WTC11 (cell line): Measurements from ENCODE around the gene ERC2. TPM values are rescaled to one million over a fixed set of nuclear protein-coding genes. Genes with fewer than 3 reads are reported as not detected.

Experiments used
- ATAC-seq: fragments of 200-7000 bp; cut with Tn5 transposase; 2 replicates; pipeline ENCODE4 v1.10.0; 2021; ENCODE audit warnings: mild to moderate bottlenecking, moderate library complexity
- CTCF ChIA-PET: fragments of 300-600 bp; sonication (Branson Sonifier 250); formaldehyde crosslinking; loops from one replicate; lab custom pipeline; 2021; ENCODE audit warnings: antibody characterized with exemption; lab: Charles Lee
- POLR2A ChIA-PET: fragments of 350-600 bp; sonication (Branson Sonifier 250); formaldehyde crosslinking; loops from one replicate; lab custom pipeline; 2021; ENCODE audit warnings: antibody characterized with exemption; lab: Charles Lee
- DNase-seq: peaks from one replicate; pipeline ENCODE4 v3.0.0; 2021; ENCODE audit warnings: low spot score
- H3K27ac Mint-ChIP-seq: 2 replicates; pipeline ENCODE4 v1.8.0; 2021; ENCODE audit warnings: mixed read lengths
- H3K27me3 Mint-ChIP-seq: 2 replicates; pipeline ENCODE4 v1.8.0; 2021; ENCODE audit warnings: low read depth, mild to moderate bottlenecking, moderate library complexity, mixed read lengths
- H3K36me3 Mint-ChIP-seq: 2 replicates; pipeline ENCODE4 v1.8.0; 2021; ENCODE audit warnings: mixed read lengths
- H3K4me1 Mint-ChIP-seq: 2 replicates; pipeline ENCODE4 v1.8.0; 2022; ENCODE audit warnings: mixed read lengths
- H3K4me3 Mint-ChIP-seq: 2 replicates; pipeline ENCODE4 v1.8.0; 2021; ENCODE audit warnings: mild to moderate bottlenecking, moderate library complexity, mixed read lengths
- H3K9me3 Mint-ChIP-seq: 2 replicates; pipeline ENCODE4 v1.8.0; 2021; ENCODE audit warnings: mixed read lengths
- AR ChIP-seq: fragments of 250-450 bp; sonication (Bioruptor Pico); IDR thresholded peaks from 2 replicates; pipeline ENCODE4 v1.9.0; 2021; ENCODE audit warnings: mild to moderate bottlenecking
- CBFB ChIP-seq: sonication (generic); formaldehyde crosslinking; IDR thresholded peaks from 2 replicates; pipeline ENCODE4 v1.8.1; 2022; ENCODE audit warnings: mild to moderate bottlenecking, low read depth, missing genetic modification reagents
- CREB1 ChIP-seq: sonication (generic); formaldehyde crosslinking; IDR thresholded peaks from 2 replicates; pipeline ENCODE4 v1.8.0; 2023; ENCODE audit warnings: mild to moderate bottlenecking, missing genetic modification reagents
- CTCF ChIP-seq: fragments of 200-600 bp; IDR thresholded peaks from 2 replicates; pipeline ENCODE4 v1.8.0; 2022; ENCODE audit warnings: antibody characterized with exemption
- GABPB1 ChIP-seq: sonication (generic); formaldehyde crosslinking; IDR thresholded peaks from 2 replicates; pipeline ENCODE4 v1.8.1; 2023; ENCODE audit warnings: mild to moderate bottlenecking, missing genetic modification reagents
- HMGXB4 ChIP-seq: sonication (generic); formaldehyde crosslinking; IDR thresholded peaks from 2 replicates; pipeline ENCODE4 v1.8.1; 2023; ENCODE audit warnings: mild to moderate bottlenecking, moderate library complexity, missing genetic modification reagents
- IRF1 ChIP-seq: sonication (generic); formaldehyde crosslinking; IDR thresholded peaks from 2 replicates; pipeline ENCODE4 v1.8.0; 2023; ENCODE audit warnings: missing genetic modification reagents
- IRF2 ChIP-seq: sonication (generic); formaldehyde crosslinking; IDR thresholded peaks from 2 replicates; pipeline ENCODE4 v1.8.0; 2022; ENCODE audit warnings: low read depth, missing genetic modification reagents, borderline replicate concordance
- JAZF1 ChIP-seq: fragments of 250-450 bp; sonication (Bioruptor Pico); IDR thresholded peaks from 2 replicates; pipeline ENCODE4 v1.9.0; 2021; ENCODE audit warnings: moderate library complexity, mild to moderate bottlenecking, inconsistent platforms
- MLX ChIP-seq: sonication (generic); formaldehyde crosslinking; IDR thresholded peaks from 2 replicates; pipeline ENCODE4 v1.8.1; 2023; ENCODE audit warnings: mild to moderate bottlenecking, missing genetic modification reagents, moderate library complexity
- MXD4 ChIP-seq: fragments of 250-450 bp; sonication (Bioruptor Pico); IDR thresholded peaks from 2 replicates; pipeline ENCODE4 v1.8.0; 2021; ENCODE audit warnings: mild to moderate bottlenecking, moderate library complexity, borderline replicate concordance
- MYBL2 ChIP-seq: sonication (generic); formaldehyde crosslinking; IDR thresholded peaks from 2 replicates; pipeline ENCODE4 v1.8.1; 2023; ENCODE audit warnings: mild to moderate bottlenecking, moderate library complexity, missing genetic modification reagents
- NFYB ChIP-seq: sonication (generic); formaldehyde crosslinking; conservative IDR thresholded peaks from 2 replicates; pipeline ENCODE4 v1.8.0; 2022; ENCODE audit warnings: low read depth, missing genetic modification reagents
- PREB ChIP-seq: sonication (generic); formaldehyde crosslinking; IDR thresholded peaks from 2 replicates; pipeline ENCODE4 v1.8.1; 2022; ENCODE audit warnings: mild to moderate bottlenecking, missing genetic modification reagents, moderate library complexity, borderline replicate concordance
- RELA ChIP-seq: sonication (generic); formaldehyde crosslinking; IDR thresholded peaks from 2 replicates; pipeline ENCODE4 v1.8.1; 2022; ENCODE audit warnings: missing genetic modification reagents, mild to moderate bottlenecking, borderline replicate concordance
- TCF7 ChIP-seq: sonication (generic); formaldehyde crosslinking; IDR thresholded peaks from 2 replicates; pipeline ENCODE4 v1.8.0; 2022; ENCODE audit warnings: mild to moderate bottlenecking, low read depth, missing genetic modification reagents, moderate library complexity
- ZNF416 ChIP-seq: fragments of 250-450 bp; sonication (Bioruptor Pico); IDR thresholded peaks from 2 replicates; pipeline ENCODE4 v1.9.0; 2021; ENCODE audit warnings: mild to moderate bottlenecking, inconsistent platforms
- ZNF512 ChIP-seq: sonication (generic); formaldehyde crosslinking; IDR thresholded peaks from 2 replicates; pipeline ENCODE4 v1.8.1; 2022; ENCODE audit warnings: missing genetic modification reagents, borderline replicate concordance
- ZNF671 ChIP-seq: fragments of 250-450 bp; sonication (Bioruptor Pico); IDR thresholded peaks from 2 replicates; pipeline ENCODE4 v1.8.0; 2021; ENCODE audit warnings: mild to moderate bottlenecking
- ZSCAN18 ChIP-seq: fragments of 250-450 bp; sonication (Bioruptor Pico); IDR thresholded peaks from 2 replicates; pipeline ENCODE4 v2.1.2; 2022; ENCODE audit warnings: mild to moderate bottlenecking, moderate library complexity
- total RNA-seq: library from RNA; stranded (reverse); gene quantifications from 3 replicates; pipeline ENCODE4 v1.2.3, GENCODE V29; 2021

ERC2 gene
- total RNA-seq, 1 experiment from 2014 or later: 23.5 TPM

- no peaks in the 10 kb centered on the region for H3K9me3 Mint-ChIP-seq
- TF ChIP-seq CBFB (CRISPR knock-in tag) (no peak), AR (CRISPR knock-in tag) (no peak), IRF1 (CRISPR knock-in tag) (no peak), MLX (CRISPR knock-in tag) (no peak), CREB1 (CRISPR knock-in tag) (no peak), ZNF671 (no peak), NFYB (CRISPR knock-in tag) (no peak), ZSCAN18 (no peak), IRF2 (CRISPR knock-in tag) (no peak), HMGXB4 (CRISPR knock-in tag) (no peak), MYBL2 (CRISPR knock-in tag) (no peak), TCF7 (CRISPR knock-in tag) (no peak), ZNF416 (no peak), ZNF512 (no peak), JAZF1 (no peak), CTCF (no peak), RELA (CRISPR knock-in tag) (no peak), PREB (no peak), MXD4 (CRISPR knock-in tag) (no peak), GABPB1 (CRISPR knock-in tag) (no peak)
- TF ChIP-seq, all 79 proteins: peak for 0
- H3K4me1 Mint-ChIP-seq: peaks cover 56% of the 10 kb centered on the region
- ATAC-seq: no peak
- ChIA-PET CTCF (interaction anchor here (0.6 to 0.9 kb wide), 2 partner anchors 33 to 173 kb away, joined by 3 to 4 read pairs; no protein-coding TSS in a partner anchor), POLR2A (no interaction called here)
- no peak overlapping the region for H3K4me3 Mint-ChIP-seq
- no peaks in the 10 kb centered on the region; the same call in 1 of the 2 replicates for H3K27me3 Mint-ChIP-seq
- H3K36me3 Mint-ChIP-seq: no peaks in the 10 kb centered on the region
- H3K27ac Mint-ChIP-seq: no peak overlapping the region
- DNase-seq: no peak
These were observed 951.8 kb downstream of the ERC2 start for GRCh38 chr3:55516392-55517030.
